Activated T-cell treated with anti-CD3 and anti-CD28 coated beads, Interleukin-2, amount 50 U/mL, for 72 hours (primary cell): ENCODE results near the gene EHD4. TPM values are rescaled to one million over a fixed set of nuclear protein-coding genes. Genes with fewer than 3 reads are reported as not detected.
A peak's percentile ranks its signal among the peaks of the same experiment; 100 is the strongest.

ENCODE experiments used
- ATAC-seq, 2 donors: fragments of 150-1000 bp; cut with Tn5 transposase; replicated peaks in 1 of 2; 2 replicates each; pipeline ENCODE4 v1.10.0; 2021; ENCODE audit warnings: moderate library complexity in 2 of 2, mild to moderate bottlenecking in 1 of 2
- DNase-seq, 2 donors: peaks; one replicate each; pipeline ENCODE4 v3.0.0; 2021 to 2022; ENCODE audit warnings: mixed read lengths in 1 of 2
- H3K27ac Mint-ChIP-seq: one replicate; pipeline ENCODE4 v1.8.0; 2022; ENCODE audit warnings: mild to moderate bottlenecking, moderate library complexity, mixed read lengths
- H3K27me3 Mint-ChIP-seq: one replicate; pipeline ENCODE4 v1.8.0; 2022; ENCODE audit warnings: low read depth, mixed read lengths
- H3K36me3 Mint-ChIP-seq, 2 donors: one replicate each; pipeline ENCODE4 v1.8.0; 2022; ENCODE audit warnings: mixed read lengths in 2 of 2, mild to moderate bottlenecking in 1 of 2; ENCODE audit not compliant: insufficient read depth in 2 of 2
- H3K4me1 Mint-ChIP-seq: one replicate; pipeline ENCODE4 v1.8.0; 2022; ENCODE audit warnings: low read depth, mixed read lengths
- H3K4me3 Mint-ChIP-seq, 2 donors: one replicate each; pipeline ENCODE4 v1.8.0; 2022; ENCODE audit warnings: mild to moderate bottlenecking in 2 of 2, mixed read lengths in 2 of 2, moderate library complexity in 2 of 2
- H3K9me3 Mint-ChIP-seq, 2 donors: one replicate each; pipeline ENCODE4 v1.8.0; 2022; ENCODE audit warnings: mixed read lengths in 2 of 2
- total RNA-seq, 2 donors: library from RNA; stranded (reverse); gene quantifications; one replicate each; pipeline ENCODE4 v1.2.3, GENCODE V29; 2022

EHD4 gene
- total RNA-seq, 2 donors from 2014 or later, result 22.6 to 32.7 TPM

DNA sequence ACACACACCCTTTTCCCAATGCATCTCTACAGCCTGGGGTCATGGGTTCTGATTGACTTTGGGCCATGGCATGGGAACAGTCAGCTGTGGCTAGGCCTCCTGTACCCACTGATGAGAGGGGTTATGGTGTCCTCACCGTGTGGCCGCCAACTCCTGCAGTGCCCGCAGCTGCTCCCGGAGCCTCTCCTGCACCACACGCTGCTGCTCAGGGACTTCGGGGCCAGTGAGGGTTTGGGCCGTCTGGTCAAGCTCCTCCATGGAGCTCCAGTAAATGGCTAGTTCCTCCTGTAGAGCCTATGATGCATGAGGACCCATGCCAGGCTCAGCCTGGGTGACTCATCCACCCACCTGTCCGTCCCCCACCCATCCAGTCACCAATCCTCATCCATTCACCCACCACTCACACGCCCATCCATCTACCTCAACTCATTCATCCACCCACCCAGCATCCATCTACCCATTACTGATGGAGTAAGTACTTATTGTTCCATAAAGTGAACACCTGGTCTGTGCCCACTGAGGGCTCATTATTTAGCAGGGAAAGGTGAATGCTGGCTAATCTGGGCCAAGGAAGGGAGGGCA lies 100.1 kb downstream of the EHD4 start:
- Mint-ChIP-seq H3K9me3 (no peaks in the 10 kb centered on the region), H3K4me3 (no peak overlapping the region), H3K4me1 (peaks cover 11% of the 10 kb centered on the region), H3K27ac (no peak overlapping the region), H3K27me3 (no peaks in the 10 kb centered on the region), H3K36me3 (no peaks in the 10 kb centered on the region)
- no peak for DNase-seq
- ATAC-seq, result no peak

DNA sequence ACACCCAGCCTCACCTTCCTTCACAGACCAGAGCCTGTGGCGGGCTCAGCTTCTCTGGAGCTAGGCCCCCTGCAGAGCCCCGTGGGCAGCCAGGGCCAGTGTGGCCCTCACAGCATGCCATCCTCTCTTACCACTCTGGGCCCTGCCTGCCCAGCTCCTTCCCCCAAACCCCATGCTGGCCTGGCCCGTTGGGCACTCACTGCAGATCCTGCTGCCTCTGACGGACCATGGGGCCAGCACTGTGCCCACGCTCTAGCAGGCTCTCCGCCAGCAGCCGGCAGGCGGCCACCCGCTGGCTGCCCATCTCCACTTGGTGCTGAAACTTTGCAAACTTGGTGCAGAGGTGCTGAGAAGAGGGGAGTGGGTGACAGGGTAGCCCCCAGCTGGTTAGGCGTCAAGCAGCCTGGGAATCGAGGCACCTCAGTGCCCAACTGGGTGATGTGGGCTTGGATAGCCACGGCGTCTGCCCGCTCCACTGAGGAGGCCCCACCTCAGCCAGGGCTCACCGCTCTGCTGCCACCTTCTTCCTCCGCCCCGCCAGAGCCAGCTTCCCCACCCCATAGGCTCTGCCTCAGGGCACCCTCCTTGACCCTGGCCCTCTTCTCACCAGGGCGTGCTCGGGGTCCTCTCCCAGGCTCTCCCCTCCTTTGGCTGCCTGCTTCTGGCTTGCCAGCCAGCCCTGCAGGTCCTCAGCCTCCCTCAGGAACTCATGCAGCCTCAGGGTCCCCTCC lies 101.0 kb downstream of the EHD4 start:
- Mint-ChIP-seq H3K9me3 (no peaks in the 10 kb centered on the region), H3K4me3 (peak overlapping the region; percentile 62 to 68), H3K27me3 (no peaks in the 10 kb centered on the region), H3K27ac (no peak overlapping the region), H3K4me1 (peaks cover 11% of the 10 kb centered on the region), H3K36me3 (no peaks in the 10 kb centered on the region)
- ATAC-seq (no peak), DNase-seq (no peak)

DNA sequence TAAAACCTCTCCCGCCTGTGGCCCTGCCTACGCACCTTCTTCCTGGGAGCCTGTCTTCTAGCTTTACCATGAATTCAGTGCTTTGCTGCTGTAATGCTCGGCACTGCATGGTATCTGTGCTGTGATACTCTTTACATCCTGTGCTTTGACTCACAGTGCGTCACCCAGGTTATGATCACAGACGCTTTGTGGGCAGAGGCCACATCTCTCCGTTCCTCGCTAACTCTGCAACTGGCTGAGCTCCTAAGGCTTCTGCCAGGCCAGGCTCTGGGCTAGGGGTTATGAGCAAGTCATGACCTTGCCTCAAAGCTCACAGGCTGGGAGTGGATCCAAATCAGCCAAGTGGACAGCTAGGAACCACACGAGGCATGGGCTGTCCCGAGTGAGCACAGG lies 101.7 kb downstream of the EHD4 start:
- H3K27ac Mint-ChIP-seq, result peak overlapping the region; percentile 56
- DNase-seq (peak; percentile 73), ATAC-seq (peak; percentile 98 to 99)
- no peaks in the 10 kb centered on the region for H3K9me3 Mint-ChIP-seq
- H3K27me3 Mint-ChIP-seq, result no peaks in the 10 kb centered on the region
- H3K36me3 Mint-ChIP-seq, result no peaks in the 10 kb centered on the region
- H3K4me3 Mint-ChIP-seq, result peak overlapping the region; percentile 62 to 68
- H3K4me1 Mint-ChIP-seq, result peaks cover 11% of the 10 kb centered on the region

GRCh38 chr15:41869770-41870688 lies 102.3 kb downstream of the EHD4 start:
- ATAC-seq (no peak), DNase-seq (no peak)
- Mint-ChIP-seq H3K4me1 (peaks cover 11% of the 10 kb centered on the region), H3K4me3 (peak overlapping the region; percentile 62 to 68), H3K27me3 (no peaks in the 10 kb centered on the region), H3K36me3 (no peaks in the 10 kb centered on the region), H3K27ac (peak overlapping the region; percentile 56), H3K9me3 (no peaks in the 10 kb centered on the region)

GRCh38 chr15:41868321-41868720 lies 104.0 kb downstream of the EHD4 start:
- no peak for ATAC-seq
- Mint-ChIP-seq H3K36me3 (no peaks in the 10 kb centered on the region), H3K9me3 (no peaks in the 10 kb centered on the region), H3K27ac (no peak overlapping the region), H3K4me3 (no peak overlapping the region), H3K4me1 (peaks cover 11% of the 10 kb centered on the region), H3K27me3 (no peaks in the 10 kb centered on the region)
- no peak for DNase-seq

DNA sequence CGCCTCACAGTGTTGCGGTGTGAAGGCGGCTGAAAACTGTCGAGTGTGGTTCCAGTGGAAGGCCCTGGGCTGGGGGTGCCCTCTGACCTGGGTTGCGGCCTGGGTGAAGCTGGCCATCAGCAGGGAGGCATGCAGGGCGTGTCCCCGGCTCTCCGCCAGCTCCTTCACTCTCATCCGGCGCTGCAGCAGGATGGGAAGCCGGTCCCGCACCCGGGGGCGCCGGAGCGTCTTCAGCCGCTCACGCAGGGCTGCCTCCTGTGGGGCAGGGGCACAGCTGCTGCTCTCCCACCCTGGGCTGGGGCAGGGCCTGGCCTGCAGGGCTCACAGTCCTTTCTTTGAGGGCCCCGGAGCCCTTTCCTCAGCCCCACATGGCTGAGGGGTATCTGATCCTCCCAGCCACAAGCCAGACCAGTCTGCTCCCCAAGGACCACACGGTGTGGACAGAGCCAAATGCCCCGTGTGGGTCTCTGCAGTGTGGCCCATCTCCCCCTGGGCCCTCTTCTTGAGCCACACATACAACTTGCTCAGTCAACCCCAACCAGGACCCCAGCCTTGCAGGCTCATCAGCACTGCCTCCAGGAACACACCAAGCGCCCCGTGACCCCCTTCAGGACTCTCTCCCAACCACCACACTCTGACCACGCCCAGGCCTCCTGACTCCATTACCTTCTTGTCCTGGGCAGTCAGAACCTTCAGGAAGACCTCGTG lies 105.3 kb downstream of the EHD4 start:
- no peak overlapping the region for H3K4me3 Mint-ChIP-seq
- DNase-seq, result no peak
- no peak overlapping the region for H3K27ac Mint-ChIP-seq
- ATAC-seq, result no peak
- no peaks in the 10 kb centered on the region for H3K36me3 Mint-ChIP-seq
- no peaks in the 10 kb centered on the region for H3K9me3 Mint-ChIP-seq
- peaks cover 11% of the 10 kb centered on the region for H3K4me1 Mint-ChIP-seq
- no peaks in the 10 kb centered on the region for H3K27me3 Mint-ChIP-seq

- H3K27ac Mint-ChIP-seq, result no peak overlapping the region
- H3K27me3 Mint-ChIP-seq, result no peaks in the 10 kb centered on the region
- H3K4me3 Mint-ChIP-seq, result no peak overlapping the region
- no peak for DNase-seq
- peaks cover 10% of the 10 kb centered on the region for H3K4me1 Mint-ChIP-seq
- no peaks in the 10 kb centered on the region for H3K36me3 Mint-ChIP-seq
- no peak for ATAC-seq
- H3K9me3 Mint-ChIP-seq, result no peaks in the 10 kb centered on the region
These were observed 106.1 kb downstream of the EHD4 start for GRCh38 chr15:41866263-41866703.

- no peak overlapping the region for H3K27ac Mint-ChIP-seq
- DNase-seq (no peak), ATAC-seq (no peak)
- peaks cover 3% of the 10 kb centered on the region for H3K4me1 Mint-ChIP-seq
- no peak overlapping the region for H3K4me3 Mint-ChIP-seq
- H3K27me3 Mint-ChIP-seq, result no peaks in the 10 kb centered on the region
- H3K9me3 Mint-ChIP-seq, result no peaks in the 10 kb centered on the region
- H3K36me3 Mint-ChIP-seq, result no peaks in the 10 kb centered on the region
These were observed 106.8 kb downstream of the EHD4 start for GRCh38 chr15:41865490-41866055.

DNA sequence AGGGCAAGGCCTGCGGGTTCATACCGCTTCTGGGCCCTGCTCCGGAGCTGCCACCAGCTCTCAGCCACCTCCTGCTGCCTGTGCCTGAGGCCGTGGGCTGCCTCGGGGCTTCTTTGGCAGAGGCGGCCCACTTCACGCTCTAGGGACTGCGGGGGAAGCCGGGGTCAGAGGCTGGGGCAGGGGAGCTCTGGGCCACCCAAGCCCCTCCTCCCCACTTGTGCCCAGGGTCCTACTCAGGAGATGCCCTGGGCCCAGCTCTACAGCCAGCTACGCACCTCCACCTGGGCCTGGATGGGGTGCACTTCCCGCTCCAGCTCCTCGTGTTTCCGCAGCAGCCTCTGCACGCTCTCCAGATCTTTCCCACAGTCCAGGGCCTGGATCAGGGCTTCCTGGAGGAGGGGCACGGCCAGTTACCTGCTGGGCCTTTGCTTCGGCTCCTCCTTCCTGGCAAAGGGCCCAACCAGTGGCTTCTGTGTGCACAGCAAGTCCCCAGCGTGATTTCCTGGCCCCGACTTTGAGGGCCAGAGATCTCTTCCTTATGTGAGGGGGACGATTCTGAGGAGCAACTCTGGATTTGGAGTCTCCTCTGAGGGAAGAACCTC lies 109.7 kb downstream of the EHD4 start:
- Mint-ChIP-seq H3K27me3 (no peaks in the 10 kb centered on the region), H3K9me3 (no peaks in the 10 kb centered on the region), H3K27ac (no peak overlapping the region), H3K36me3 (no peaks in the 10 kb centered on the region), H3K4me3 (no peak overlapping the region), H3K4me1 (no peaks in the 10 kb centered on the region)
- no peak for ATAC-seq
- DNase-seq, result no peak

- Mint-ChIP-seq H3K27ac (no peak overlapping the region), H3K9me3 (no peaks in the 10 kb centered on the region), H3K36me3 (no peaks in the 10 kb centered on the region), H3K27me3 (no peaks in the 10 kb centered on the region), H3K4me3 (no peak overlapping the region), H3K4me1 (no peaks in the 10 kb centered on the region)
- DNase-seq, result no peak
- ATAC-seq, result no peak
These were observed 110.5 kb downstream of the EHD4 start for GRCh38 chr15:41861736-41862356.

GRCh38 chr15:41860049-41860828 lies 112.1 kb downstream of the EHD4 start:
- no peak overlapping the region for H3K4me3 Mint-ChIP-seq
- no peak for ATAC-seq
- no peak overlapping the region for H3K27ac Mint-ChIP-seq

More at GRCh38 chr15:41860049-41860828, 112.1 kb downstream of the EHD4 start:
- Mint-ChIP-seq H3K9me3 (no peaks in the 10 kb centered on the region), H3K4me1 (no peaks in the 10 kb centered on the region), H3K36me3 (no peaks in the 10 kb centered on the region), H3K27me3 (no peaks in the 10 kb centered on the region)
- DNase-seq, result no peak
